Measurements from ENCODE around the gene PGF. TPM values are rescaled to one million over a fixed set of nuclear protein-coding genes. Genes with fewer than 3 reads are reported as not detected.

PGF gene
- total RNA-seq, 6 experiments from 2014 or later = 0.55 to 4.2 (median 2.1) TPM

DNA sequence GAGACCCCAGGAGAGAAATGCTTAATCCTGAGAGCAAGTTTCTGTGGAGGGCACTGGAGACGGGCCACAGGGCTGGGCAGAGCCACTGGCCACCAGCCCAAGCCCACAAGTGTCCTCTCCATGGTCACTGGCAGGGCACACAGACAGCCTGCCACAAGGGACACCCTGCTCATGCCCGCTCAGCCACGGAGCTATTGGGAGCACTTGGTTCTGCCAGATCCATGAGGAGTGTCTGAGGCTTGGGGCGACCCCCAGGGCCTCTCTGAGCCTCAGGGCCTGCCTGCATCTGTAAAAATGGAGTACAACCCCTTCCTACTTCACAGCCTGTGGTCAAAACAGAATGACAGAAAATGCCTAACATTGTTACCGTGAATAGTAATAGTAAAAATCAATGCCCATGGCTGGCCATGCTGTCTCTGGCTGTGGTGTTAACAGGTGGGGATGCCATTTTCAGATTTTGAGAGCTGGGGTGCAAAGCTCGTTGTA, 3.2 kb downstream of the PGF start:
- 48% methylated on average over 2 of the region's 6 CpGs for WGBS (ENCODE audit: insufficient coverage, low coverage, low lambda C conversion rate, missing lambda C conversion rate)
- peaks cover 0 to 4% (median 0%) of the 10 kb centered on the region in 4 donors for H3K4me1 ChIP-seq
- ATAC-seq = no peak
- TF ChIP-seq CTCF (IDR thresholded peaks at IDR 0.05) (no peak), POLR2A (IDR thresholded peaks at IDR 0.05) (no peak)
- H3K27ac ChIP-seq = no peak overlapping the region
- intact Hi-C loops (cut with DNase I) = no loop called here
- H3K4me3 ChIP-seq = no peak overlapping the region
- DNase-seq = no peak
- no peaks in the 10 kb centered on the region for H3K27me3 ChIP-seq
- no peaks in the 10 kb centered on the region for H3K36me3 ChIP-seq
- H3K9me3 ChIP-seq = no peaks in the 10 kb centered on the region

- DNase-seq (no peak), ATAC-seq (no peak)
- peaks cover 0 to 4% (median 0%) of the 10 kb centered on the region in 4 donors for H3K4me1 ChIP-seq
- H3K4me3 ChIP-seq = no peak overlapping the region
- TF ChIP-seq CTCF (IDR thresholded peaks at IDR 0.05) (no peak), POLR2A (IDR thresholded peaks at IDR 0.05) (no peak)
- no peaks in the 10 kb centered on the region for H3K9me3 ChIP-seq
- H3K36me3 ChIP-seq = no peaks in the 10 kb centered on the region
- WGBS (ENCODE audit: insufficient coverage, low coverage, low lambda C conversion rate, missing lambda C conversion rate) = 82% methylated on average over 3 of the region's 15 CpGs
- H3K27ac ChIP-seq = no peak overlapping the region
- intact Hi-C loops (cut with DNase I) = no loop called here
- H3K27me3 ChIP-seq = no peaks in the 10 kb centered on the region
These were observed 3.8 kb downstream of the PGF start for GRCh38 chr14:74951443-74952179.

DNA sequence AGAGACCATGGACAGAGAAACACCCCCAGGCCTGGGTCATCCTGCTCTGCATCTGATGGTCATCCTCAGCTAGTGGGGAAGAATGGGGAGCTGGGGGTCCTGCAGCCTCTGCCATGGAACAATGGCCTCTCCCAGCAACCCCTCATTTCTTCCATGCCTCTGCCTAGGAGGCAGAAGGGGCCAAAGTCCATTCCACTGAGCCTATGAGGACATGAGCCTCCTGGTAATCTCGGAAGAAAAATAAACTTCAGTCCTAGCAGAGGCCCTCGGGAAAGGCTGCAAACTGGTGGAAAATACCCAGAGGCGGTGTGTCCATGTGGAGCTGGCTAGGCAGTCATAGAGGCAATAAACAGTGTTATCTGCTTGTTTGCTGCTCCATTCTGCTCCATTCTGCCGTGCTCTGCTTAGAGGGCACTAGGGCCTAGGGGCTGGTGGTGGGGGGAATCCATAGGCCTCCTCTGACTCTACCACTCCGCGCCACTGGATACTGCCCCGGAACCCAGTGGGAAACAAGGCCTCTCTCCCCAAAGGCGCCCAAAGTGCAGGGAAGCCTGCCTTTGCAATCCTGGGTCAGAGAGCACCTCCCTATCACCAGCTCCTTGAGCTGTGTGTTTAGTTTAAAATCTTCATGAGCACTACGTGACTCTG, 4.5 kb downstream of the PGF start:
- Histone ChIP-seq H3K36me3 (no peaks in the 10 kb centered on the region), H3K27me3 (no peaks in the 10 kb centered on the region), H3K4me3 (no peak overlapping the region), H3K9me3 (no peaks in the 10 kb centered on the region), H3K4me1 (peaks cover 0 to 6% (median 2%) of the 10 kb centered on the region in 4 donors), H3K27ac (no peak overlapping the region)
- DNase-seq (no peak), ATAC-seq (no peak)
- intact Hi-C loops (cut with DNase I) = no loop called here
- 77% methylated on average over 4 of the region's 9 CpGs for WGBS (ENCODE audit: insufficient coverage, low coverage, low lambda C conversion rate, missing lambda C conversion rate)
- TF ChIP-seq POLR2A (IDR thresholded peaks at IDR 0.05) (no peak), CTCF (IDR thresholded peaks at IDR 0.05) (no peak)

DNA sequence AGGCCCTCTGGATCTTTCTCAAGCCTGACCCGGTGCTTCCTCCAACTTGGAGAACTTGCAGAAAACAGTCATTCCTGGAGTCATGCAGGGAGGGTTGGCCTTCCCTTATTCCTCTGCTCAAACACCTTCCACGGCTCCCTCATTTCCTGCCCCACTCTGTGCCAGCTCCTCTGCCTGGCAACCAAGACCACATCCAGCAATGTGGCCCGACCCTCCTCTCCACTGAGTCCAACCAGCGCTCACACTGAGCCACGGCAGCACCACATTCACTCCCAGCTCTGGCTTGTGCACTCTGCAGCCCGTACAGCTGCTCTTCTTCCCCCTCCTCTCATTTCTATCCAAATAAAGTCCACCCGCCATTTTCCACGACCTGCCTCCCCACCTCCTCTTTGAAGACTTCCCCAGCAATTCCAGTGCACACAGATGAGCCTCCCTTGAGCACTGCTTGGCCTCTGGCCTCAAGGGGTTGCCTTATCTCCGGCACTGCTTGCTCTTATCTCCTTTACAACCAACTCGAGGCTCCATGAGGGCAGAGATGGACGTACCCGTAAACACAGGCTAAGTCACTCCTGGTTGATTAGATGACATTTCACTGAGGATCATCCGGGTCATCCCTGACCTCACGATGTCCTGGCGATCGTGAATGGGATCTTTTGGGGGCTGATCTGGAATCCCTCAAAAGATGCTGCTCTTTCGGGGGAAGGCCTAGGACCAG, 5.4 kb downstream of the PGF start:
- H3K27ac ChIP-seq = no peak overlapping the region
- intact Hi-C loops (cut with DNase I) = loop anchor here (5.0 to 10.0 kb wide), 2 partner anchors 135 to 142 kb away; no protein-coding TSS in a partner anchor

More for the DNA sequence above, 5.4 kb downstream of the PGF start:
- 75% methylated on average over 11 of the region's 17 CpGs for WGBS (ENCODE audit: insufficient coverage, low coverage, low lambda C conversion rate, missing lambda C conversion rate)
- ATAC-seq (no peak), DNase-seq (no peak)
- Histone ChIP-seq H3K4me1 (peaks cover 0 to 9% (median 4%) of the 10 kb centered on the region in 4 donors), H3K27me3 (no peaks in the 10 kb centered on the region), H3K36me3 (no peaks in the 10 kb centered on the region), H3K9me3 (no peaks in the 10 kb centered on the region), H3K4me3 (no peak overlapping the region)
- TF ChIP-seq CTCF (IDR thresholded peaks at IDR 0.05) = no peak
- TF ChIP-seq POLR2A (IDR thresholded peaks at IDR 0.05) = no peak
